ENCODE data around the gene CDC20.

Gene CDC20

DNA sequence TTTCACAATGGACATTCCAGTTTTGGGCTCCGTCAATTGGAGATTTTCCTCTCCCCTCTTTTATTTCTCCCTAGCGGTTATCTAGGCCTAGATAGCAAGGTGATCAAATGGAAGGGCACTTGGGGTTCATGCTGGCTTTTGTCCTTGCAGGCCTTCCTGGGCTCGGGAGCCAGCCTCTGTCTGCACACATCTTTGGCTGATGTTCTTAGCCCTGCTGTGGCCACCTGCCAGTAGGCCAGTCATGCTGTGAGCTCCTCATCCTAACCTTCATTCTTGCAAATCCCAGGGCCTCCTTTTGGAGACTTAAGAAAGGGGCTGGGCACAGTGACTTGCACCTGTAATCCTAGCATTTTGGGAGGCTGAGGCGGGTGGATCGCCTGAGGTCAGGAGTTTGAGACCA lies 44.5 kb upstream of the CDC20 start:
- no peak for DNase-seq (ENCODE audit: low read depth in 2 of 2)
- no peak overlapping the region for H3K4me3 ChIP-seq (replicated peaks in 1 of 2; ENCODE audit: low read depth in 2 of 2, low read length in 2 of 2)
- TF ChIP-seq, protein P1, sequence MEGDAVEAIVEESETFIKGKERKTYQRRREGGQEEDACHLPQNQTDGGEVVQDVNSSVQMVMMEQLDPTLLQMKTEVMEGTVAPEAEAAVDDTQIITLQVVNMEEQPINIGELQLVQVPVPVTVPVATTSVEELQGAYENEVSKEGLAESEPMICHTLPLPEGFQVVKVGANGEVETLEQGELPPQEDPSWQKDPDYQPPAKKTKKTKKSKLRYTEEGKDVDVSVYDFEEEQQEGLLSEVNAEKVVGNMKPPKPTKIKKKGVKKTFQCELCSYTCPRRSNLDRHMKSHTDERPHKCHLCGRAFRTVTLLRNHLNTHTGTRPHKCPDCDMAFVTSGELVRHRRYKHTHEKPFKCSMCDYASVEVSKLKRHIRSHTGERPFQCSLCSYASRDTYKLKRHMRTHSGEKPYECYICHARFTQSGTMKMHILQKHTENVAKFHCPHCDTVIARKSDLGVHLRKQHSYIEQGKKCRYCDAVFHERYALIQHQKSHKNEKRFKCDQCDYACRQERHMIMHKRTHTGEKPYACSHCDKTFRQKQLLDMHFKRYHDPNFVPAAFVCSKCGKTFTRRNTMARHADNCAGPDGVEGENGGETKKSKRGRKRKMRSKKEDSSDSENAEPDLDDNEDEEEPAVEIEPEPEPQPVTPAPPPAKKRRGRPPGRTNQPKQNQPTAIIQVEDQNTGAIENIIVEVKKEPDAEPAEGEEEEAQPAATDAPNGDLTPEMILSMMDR (IDR thresholded peaks at IDR 0.05; ENCODE audit: low read depth, low read length): no peak

DNA sequence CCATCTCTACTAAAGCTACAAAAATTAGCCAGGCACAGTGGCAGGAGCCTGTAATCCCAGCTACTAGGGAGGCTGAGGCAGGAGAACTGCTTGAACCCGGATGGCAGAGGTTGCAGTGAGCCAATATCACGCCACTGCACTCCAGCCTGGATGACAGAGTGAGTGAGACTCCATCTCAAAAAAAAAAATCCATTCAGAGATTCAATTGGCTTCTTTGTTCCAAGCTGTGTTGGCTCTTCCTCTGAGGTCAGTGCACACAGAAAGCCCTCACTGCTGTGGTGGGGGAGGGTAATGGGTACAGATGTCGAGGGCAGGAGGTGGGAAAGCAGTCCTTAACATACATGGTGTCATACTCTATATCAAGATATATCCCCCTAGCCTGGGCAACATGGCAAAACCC lies 43.3 kb upstream of the CDC20 start:
- DNase-seq (ENCODE audit: low read depth in 2 of 2): no peak
- no peak overlapping the region for H3K4me3 ChIP-seq (replicated peaks in 1 of 2; ENCODE audit: low read depth in 2 of 2, low read length in 2 of 2)
- TF ChIP-seq, protein P1 (IDR thresholded peaks at IDR 0.05; ENCODE audit: low read depth, low read length): no peak

DNA sequence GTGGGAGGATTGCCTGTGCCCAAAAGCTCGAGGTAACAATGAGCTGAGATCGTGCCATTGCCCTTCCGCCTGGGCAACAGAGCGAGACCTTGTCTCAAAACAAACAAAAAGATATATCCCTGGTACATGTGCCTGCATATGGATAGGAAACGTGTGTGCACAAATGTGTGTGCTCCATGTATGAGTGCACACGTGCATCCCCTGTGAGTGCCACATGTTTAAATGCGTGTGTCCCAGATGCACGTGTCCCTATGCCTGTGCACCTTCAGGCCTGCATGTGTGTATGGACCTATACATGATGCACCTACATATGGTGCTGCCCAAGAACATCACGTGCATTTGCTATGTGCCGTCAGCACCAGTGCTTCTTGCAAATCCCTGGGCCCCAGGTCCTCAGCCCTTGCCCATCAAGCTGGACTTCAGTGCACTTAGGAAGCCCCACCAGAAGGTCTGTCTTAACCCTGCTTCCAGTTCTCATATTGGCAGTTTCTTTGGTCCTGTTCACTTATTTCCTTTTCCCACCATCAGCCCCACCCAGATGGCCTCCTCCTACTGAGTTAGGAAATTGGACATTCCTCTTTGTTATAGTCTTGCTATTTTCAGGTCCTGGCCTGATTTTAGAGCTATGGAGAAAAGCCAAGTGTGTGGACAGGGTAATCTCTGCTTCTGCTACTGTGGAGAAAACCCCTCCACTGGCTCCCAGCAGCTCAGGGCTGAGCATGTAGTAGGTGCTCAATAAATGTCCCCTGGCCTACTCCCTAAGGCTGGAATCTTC lies 42.6 kb upstream of the CDC20 start:
- H3K4me3 ChIP-seq (replicated peaks in 1 of 2; ENCODE audit: low read depth in 2 of 2, low read length in 2 of 2): no peak overlapping the region
- TF ChIP-seq, protein P1 (IDR thresholded peaks at IDR 0.05; ENCODE audit: low read depth, low read length): no peak
- peak in 1 of 2 donors; percentile 58 for DNase-seq (ENCODE audit: low read depth in 2 of 2)

DNA sequence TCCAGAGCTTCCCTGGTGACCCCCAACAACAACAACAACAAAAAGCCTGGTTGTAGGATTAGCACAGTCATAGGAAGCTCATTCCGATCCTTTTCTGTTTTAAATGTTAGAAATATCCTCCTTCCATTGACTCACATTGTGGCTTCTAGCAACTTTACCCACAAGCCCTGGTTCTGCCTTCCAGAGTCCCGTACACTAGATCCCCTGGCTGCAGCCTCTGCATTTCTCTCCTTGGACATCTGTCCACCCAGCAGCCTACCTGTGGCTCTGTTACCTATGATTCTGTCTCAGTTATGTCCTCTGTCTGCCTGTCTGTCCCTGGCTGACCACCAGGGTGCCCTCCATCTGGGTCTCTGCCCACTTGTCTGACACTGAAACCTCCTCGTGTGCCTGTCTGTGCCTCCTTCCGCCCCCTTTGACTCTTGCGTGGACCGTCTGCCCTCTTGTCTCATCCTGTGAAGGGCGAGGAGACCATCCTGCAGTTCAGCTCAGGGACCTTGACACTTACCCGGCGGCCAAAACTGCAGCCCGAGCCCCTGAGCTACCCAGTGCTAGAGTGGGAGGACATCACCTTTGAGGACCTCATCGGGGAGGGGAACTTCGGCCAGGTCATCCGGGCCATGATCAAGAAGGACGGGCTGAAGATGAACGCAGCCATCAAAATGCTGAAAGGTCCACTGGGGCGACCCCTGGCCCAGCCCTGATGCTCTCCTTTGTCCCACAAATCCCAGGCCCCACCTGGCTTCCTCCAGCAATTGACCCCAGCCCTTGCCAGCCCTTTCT lies 41.9 kb upstream of the CDC20 start:
- DNase-seq (ENCODE audit: low read depth in 2 of 2): no peak
- TF ChIP-seq, protein P1 (IDR thresholded peaks at IDR 0.05; ENCODE audit: low read depth, low read length): peak; percentile 27
- no peak overlapping the region for H3K4me3 ChIP-seq (replicated peaks in 1 of 2; ENCODE audit: low read depth in 2 of 2, low read length in 2 of 2)

DNA sequence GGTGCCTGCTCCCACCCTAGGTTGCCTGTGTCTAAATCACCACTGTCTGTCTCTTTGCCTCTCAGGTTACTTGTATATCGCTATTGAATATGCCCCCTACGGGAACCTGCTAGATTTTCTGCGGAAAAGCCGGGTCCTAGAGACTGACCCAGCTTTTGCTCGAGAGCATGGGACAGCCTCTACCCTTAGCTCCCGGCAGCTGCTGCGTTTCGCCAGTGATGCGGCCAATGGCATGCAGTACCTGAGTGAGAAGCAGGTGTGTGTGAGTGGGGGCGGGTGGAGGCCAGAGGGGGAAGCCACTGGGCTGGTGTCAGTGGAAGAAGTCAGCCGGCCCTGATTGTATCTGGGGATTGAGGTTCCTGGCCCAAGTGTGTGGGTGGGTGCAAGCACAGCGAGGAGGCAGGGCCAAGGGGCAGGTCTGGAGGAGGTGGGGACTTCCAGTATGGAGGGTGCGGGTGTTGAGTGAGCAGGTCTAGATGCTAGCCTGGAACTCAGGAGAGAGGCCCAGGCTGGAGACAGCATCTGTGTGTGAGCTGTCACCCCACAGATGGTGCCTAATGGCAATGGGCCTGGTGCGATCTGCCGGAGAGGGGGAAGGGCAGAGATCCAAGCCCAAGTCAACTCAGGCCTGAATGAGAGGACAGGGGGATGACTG lies 40.8 kb upstream of the CDC20 start:
- no peak for DNase-seq (ENCODE audit: low read depth in 2 of 2)
- TF ChIP-seq, protein P1 (IDR thresholded peaks at IDR 0.05; ENCODE audit: low read depth, low read length): no peak
- H3K4me3 ChIP-seq (replicated peaks in 1 of 2; ENCODE audit: low read depth in 2 of 2, low read length in 2 of 2): no peak overlapping the region

DNA sequence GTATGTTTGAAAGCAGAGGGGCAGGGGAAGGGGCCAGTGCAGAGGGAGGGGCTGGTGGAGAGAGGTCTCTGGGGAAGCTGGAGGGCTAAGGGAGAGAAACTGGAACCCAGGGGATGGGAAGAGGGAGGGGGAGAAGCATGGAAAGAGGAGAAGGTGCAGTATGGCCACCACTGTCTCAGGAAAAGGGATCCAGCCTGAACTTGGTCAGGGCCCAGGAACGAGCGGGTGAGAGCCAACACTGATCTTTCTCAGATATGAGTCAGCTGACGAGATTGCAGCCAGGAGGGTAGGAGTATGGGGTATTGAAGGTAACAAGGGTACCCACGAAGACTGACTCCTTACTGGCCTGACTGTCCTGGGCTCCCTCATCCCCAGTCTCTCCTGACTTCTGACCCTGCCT lies 40.0 kb upstream of the CDC20 start:
- H3K4me3 ChIP-seq (replicated peaks in 1 of 2; ENCODE audit: low read depth in 2 of 2, low read length in 2 of 2): no peak overlapping the region
- TF ChIP-seq, protein P1 (IDR thresholded peaks at IDR 0.05; ENCODE audit: low read depth, low read length): no peak
- no peak for DNase-seq (ENCODE audit: low read depth in 2 of 2)
